Measurements from ENCODE around the gene IL1B.
"Not testable (repeated sequence)": the region's sequence is repeated elsewhere in the genome, so short reads cannot be mapped to it uniquely, and the experiment has no call there.

Gene IL1B

DNA sequence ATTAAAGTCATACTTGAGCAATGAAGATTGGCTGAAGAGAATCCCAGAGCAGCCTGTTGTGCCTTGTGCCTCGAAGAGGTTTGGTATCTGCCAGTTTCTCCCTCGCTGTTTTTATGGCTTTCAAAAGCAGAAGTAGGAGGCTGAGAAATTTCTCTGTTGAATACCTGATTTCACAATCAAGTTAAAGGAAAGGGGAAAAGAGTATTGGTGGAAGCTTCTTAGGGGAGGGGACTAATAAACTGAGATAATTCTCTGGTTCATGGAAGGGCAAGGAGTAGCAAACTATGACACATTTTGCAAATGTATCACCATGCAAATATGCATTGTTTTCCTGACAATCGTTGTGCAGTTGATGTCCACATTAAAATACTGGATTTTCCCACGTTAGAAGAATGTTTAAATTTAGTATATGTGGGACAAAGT, at the start of gene IL1B:
TSS of gene IL1B (minus strand) at position 85 of the 423 bp plus-strand sequence. CDS start 550 bp downstream, outside the sequence.
- no peak for DNase-seq (ENCODE audit: low read depth in 2 of 2)

DNA sequence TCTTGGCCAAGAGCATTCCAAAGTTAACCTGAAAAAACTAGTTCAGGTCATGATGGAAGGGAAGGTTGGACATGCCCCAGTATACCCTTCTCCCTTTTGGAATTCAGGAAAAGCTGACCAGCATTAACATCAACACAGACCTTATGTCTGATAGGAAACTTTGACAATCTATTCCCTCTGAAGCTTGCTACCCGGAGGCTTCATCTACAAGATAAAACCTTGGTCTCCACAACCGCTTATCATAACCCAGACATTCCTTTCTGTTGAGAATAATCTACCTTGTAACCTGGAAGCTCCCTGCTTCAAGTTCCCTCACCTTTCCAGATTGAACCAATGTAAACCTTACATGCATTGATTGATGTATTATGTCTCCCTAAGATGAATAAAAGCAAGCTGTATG, 49.7 kb upstream of the IL1B start:
- DNase-seq (ENCODE audit: low read depth in 2 of 2): no peak

DNA sequence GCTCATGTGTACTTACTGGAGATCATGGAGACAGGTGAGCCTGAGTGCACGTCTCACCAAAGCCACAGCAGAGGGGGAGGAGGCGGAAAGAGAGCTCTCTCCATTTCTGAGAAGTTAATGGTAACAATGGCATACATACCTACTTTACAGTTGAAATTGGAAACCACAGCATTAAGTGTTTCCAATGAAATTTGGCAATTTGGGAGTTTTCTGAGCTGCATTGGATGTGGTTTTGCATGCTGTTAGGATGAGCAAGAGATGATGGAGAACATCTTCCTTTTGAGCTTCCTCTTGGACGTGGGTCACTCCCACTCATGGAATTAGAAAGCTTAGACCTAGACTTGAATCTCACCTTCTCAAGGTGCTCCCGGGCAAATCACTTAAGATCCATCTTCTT, 48.9 kb upstream of the IL1B start:
- no peak for DNase-seq (ENCODE audit: low read depth in 2 of 2)

DNA sequence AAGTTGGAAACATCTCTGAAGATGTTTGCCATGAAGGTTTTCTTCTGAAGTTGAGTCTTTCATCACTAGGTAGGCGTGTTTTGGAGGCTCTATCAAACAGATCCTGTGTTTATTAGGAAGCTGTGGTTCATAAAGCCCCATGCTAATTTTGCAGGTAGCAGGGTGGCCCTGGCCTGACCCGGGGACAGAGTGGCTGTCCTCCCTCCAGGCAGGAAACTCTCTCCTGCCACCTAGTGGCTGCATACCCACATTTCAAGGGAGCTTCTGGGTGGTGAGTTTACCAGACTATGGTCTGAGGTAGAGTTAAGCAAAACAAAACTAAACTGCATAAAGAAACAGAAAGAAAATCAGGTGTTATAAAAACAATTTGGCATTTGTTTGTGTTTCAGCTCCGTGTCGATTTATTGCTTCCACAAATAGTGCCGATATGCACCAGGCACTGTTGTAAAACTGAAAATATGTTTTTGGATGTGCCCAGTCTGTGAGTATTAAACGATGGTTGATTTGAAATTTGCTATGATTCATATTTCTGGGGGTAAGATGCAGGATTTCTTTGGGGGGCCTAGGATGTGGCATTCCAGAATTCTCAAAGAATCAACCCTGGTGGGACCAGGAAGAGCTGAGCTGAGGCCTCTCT, 48.4 kb upstream of the IL1B start:
- peak; percentile 15 to 39 for DNase-seq (ENCODE audit: low read depth in 2 of 2)

DNA sequence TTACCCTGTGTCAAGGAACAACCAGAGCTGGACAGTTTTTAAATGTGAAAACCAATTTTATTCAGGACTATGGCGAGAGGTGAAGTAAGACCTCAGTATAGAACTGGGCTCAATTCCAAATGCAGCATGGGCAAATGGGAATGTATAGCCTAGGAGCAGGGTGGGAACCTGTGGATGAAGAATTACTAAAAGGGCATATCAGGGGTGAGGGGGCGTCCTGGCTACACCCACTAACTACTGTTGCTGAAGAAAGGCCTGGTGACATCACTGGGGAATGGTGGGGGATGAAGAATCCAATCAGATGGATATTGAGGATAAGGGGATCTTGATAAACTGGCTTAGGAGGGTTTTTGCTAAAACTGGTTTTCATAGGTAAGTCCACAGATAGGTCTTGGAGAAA, 47.1 kb upstream of the IL1B start:
- no peak for DNase-seq (ENCODE audit: low read depth in 2 of 2)

DNA sequence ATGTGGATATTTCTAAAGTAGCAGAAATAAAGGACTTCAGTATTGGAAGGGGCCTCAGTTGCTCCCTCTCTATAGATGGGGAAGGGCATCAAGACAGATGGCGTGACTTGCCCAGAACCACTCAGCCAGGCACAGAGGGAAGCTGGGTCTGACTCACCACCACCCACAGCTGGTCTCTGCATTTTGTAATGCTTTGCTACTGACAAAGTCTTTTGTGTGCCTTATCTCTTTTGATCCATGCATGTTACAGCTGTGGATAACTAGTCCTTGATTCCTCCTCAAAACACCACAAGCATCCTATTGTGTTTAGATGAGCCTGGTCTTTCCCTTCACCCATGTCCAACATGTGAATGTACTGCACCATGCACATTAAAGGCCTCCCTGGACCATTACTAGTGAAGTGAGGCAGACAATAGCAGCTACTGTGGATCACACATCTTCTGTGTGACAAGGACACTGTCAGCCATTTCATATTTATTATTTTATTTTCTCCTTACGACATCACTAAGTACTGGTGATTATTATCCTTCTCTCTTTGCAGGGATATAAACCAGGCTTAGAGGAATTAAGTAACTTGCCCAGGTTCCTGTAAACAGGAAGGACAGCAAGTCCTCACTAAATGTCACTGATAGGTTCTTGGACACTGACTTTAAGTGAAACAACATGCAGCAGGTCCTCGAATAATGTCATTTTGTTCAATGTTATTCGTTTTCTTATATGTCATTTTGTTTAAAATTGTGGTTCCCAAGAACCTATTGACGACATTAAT, 44.8 kb upstream of the IL1B start:
- DNase-seq (ENCODE audit: low read depth in 2 of 2): no peak

DNA sequence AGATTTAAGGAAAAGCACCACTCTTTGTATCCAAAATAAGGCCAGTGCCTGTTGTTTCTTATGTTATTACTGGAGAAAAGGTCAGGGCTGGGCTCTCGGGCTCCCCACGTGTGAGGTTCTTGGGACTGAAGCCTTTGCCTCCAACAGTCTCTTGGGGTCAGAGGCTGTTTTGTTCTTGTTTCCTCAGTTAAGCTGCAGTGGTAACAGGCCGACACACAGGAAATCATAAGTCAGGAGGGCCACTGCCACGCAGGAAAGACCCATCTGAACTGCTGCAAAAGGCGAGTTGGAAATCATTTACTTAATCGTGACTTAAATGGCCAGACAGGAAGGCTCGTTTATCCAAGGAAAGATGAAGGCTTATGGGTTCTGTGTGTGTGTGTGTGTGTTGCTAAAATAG, 44.1 kb upstream of the IL1B start:
- DNase-seq (ENCODE audit: low read depth in 2 of 2): no peak

DNA sequence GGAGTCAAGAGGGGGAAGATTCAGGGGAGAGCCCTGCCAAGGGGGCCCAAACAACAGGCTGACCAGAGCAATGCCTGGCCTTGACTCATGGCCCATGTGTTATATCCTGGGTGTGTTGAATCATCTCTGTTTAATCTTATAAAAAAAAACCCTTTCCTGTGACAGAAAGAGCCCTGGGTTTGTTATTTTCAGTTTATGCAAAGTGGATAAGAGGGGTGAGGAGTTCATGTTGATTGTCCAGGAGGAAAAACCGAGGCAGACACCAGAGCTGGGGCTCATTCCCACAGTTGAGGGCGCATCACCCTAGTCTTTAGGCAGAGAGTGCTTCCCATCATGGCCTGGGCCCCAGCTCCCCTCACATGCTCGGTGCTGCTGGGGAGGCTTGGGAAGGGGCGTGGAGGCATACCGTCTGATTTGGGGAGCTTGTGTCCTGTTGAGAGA, 43.5 kb upstream of the IL1B start:
- no peak for DNase-seq (ENCODE audit: low read depth in 2 of 2)

DNA sequence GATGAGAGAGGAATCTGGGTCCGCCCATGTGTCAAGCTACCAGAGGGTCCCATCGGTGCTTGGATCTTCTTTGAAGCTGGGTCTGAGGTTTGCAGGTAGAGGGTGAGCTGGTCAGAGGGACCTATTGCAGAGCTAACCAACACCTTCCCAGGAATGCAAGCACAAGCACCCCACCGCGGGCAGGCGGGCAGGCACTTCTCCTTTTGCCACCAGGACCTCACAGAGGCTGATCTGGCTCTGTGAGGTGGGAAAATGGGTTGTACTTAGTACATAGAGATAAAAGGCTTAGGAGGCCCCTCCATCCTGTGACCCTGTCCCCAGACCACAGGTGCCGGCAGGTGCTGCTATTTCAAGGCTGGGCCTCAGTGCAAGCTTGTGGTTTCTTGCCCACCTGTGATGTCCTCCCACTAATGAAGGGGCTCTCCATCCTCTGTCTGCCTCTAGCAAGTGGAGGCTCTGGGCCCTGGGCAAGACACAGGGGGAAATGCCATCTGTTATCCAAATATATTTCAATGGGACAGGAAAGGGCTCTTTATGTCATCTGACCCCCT, 43.0 kb upstream of the IL1B start:
- no peak for DNase-seq (ENCODE audit: low read depth in 2 of 2)

DNA sequence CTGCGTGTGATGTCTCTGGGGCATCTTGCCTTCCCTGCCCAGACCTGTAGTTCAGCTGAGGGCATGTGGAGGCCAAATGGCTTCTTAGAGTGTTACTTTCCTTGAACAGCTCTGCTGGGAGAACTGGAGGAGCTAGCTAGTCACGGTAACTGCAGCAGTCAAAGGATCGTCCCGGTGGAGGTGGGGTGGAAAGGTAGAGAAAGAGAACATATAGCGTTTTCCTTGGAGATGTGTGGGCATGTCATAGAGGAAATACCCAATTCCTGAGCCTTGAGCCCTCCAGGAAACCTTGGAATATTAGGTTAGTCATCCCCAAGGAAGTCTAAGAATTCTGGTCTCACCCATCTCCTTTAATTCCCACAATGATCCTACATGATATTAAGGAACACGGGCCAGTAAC, 40.8 kb upstream of the IL1B start:
- DNase-seq (ENCODE audit: low read depth in 2 of 2): no peak

DNA sequence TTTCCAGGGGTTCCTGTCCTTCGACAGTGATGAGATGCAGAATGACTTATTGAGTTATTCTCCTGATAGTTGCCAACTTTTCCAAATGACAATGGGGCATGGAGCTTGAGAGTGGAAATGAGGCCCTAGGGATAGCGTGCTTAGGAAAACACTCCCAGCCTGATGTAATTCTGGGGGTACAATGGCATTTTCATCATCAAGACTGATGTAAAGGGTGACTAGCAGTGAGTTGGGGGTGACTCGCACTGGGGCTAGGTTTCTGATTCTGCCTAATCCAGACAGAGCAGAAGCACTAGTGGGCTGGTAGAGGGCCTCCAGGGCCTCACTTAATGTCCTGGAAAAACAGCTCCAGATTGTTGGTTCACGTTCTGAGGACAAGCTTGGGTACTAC, 40.4 kb upstream of the IL1B start:
- DNase-seq (ENCODE audit: low read depth in 2 of 2): no peak

DNA sequence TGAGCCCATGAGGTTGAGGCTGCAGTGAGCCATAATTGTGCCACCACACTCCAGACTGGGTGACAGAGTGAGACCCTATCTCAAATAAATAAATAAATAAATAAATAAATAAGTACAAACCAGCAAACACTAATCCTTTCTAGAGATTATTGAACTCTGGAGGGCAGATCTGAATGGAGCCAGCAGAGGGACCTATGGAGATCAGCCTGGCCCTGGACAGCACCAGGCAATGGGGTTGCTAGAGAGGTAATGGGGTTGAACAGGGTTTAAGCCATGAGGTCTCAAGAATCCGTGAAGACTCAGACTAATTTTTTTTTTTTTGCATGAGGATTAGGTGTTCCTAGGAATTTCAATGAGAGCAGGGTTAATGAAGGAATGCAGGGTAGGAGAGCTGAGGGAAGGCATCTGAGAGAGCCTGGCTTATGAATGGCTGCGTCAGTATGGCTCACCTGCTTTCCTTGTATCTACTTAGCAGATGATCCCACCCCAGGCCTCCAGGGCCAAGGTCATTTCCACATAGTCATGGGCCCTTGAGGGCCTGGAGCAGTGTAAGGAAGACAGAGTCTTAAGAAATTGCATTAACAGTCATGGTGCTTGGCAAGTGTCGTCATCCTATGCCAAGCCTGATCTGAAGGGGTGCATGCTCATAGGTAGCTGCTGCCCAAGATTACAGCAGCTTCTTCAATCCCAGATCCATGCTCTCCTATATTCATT, 39.8 kb upstream of the IL1B start:
- DNase-seq (ENCODE audit: low read depth in 2 of 2): no peak

DNA sequence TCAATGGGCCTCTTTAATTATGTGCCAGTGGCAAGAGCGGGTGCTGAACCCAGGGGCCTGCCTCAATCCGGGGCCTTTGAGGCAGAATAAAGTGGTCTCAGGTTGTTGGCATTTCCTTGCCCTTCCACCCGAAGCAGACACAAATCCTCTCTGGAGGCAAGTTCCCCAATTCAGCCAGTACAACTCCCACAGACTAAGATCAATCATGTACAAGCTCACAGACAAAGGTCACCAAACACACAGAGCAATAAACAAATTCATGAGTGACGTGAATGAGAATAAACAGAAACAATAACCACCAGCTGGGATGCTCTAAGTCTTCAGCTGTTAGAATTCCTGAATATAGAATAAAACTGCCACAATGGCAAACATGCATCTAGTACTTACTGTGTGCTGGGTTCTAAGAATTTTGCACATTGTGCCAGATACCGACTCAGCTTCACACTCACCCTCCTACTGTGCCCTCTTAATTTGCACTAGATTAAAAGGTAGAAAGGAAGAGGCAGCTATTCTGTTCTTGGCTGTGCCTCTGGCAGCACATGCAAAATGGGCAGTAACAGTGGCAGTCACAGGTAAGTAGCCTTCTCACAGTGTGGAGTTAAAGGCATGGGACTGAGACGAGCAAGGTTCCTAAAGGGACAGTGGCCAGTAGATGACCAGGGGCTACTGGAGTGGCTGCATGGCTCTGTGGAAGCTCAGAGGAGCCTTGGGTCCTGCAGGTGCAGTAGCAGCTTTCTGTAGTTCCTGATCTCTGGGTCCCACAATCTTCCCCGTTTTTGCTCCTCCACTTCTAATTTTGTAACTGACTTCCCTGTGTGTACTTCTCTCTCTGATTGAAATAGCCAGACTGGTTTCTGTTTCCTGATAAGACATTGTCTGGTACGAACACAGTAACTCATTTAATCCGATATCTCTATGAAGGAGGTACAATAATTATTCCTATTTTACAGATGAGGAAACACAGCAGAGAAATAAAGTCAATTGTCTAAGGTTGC, 34.6 kb upstream of the IL1B start:
- no peak for DNase-seq (ENCODE audit: low read depth in 2 of 2)

DNA sequence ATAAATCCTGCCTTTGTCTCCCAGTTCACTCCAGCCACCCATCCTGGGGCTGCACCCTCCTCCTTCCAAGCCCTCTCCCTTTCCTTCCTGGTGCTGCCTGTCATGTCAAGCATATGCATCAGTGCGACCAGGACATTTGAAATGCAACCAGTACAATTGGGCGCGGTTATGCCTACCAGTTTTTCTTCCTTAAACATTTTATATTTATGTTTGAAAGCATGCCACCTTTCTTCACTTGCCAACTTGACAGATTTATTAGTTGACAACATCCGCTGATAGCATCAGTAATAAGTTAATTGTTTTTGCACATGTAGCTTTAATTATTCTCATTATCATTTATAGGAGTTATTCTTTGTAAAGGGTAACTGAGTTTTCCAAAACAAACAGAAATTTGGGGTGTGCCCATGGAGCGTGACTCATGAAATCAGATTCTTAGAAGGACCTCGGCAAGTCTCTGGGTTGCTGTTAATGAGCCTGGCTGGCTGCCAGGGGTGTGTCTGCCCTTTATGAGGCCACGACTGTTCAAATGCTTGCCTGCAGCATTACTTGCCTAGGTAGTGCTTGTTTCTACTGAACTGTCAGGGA, 32.8 kb upstream of the IL1B start:
- no peak for DNase-seq (ENCODE audit: low read depth in 2 of 2)

DNA sequence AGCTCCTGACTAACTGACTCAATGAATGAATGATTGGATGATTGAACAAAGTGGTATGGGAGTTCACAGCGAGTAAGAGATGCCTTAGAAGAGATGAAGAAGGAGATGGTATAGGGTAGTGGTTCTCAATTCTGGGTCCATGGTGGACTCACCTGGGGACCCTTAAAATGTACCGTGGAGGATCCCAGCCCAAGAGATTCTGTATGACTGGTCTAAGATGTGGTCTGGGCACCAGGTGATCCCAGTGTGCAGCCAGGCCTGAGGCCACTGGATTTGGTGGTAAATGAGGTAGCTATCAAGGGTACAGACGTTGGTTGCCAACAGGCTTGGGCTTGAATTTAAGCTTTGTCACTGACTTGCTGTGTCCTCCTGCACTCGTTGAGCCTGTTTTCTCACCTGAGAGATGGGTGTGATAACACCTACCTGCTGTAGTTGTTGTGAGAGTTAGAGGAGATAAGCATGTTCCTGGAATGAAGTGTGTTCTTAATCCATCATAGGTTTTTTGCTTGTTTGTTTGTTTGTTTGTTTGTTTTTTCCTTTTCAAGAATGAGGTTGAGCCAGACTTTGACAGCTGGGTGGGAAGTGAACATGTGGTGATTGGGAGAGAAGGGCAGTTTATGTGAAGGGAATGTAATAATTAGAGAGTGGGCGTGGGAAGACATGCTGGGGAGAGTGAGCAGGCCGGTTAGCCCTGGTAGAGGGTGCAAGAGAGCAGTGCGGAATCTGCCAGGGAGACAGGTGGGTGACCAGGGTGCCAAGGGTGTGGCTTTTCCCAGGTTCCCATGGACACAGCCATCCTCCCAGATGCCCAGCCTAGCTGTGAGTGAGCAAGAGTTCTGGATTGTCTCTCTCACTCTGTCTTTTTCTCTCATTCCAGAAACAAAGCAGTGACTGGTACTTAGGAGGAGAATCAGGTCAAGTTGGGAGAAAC, 31.4 kb upstream of the IL1B start:
- no peak for DNase-seq (ENCODE audit: low read depth in 2 of 2)

DNA sequence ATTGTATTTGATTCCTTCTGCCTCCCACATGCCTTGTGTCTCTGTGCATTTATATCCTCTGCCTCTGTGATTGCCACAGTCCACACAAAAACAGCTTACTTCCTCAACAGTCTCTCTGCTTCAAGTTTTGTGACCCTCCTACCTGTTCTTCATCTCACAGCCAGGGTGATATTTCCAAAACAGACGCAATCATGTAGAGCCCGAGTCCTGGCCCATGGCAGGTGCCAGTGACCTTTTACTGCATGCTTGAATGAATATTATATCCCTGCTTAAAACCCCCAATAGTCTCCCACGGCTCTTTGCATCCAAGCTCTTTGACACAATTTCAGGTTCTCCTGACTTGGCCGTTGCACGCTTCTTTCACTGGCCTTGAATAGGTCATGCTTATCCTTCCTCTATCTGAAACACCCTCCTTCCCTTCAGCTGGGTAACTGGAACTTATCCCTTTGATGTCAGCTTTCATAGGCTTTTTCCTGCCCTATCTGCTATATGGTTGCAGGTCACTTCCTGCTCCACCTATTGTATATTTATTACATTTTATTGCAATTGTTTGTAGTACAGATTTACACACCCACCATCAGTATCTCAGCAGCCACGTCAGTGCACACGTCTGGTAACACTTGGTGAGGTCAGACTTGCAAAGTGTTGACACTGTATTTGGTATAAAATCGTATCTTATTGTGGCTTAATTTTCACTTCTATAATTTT, 29.7 kb upstream of the IL1B start:
- DNase-seq (ENCODE audit: low read depth in 2 of 2): no peak

DNA sequence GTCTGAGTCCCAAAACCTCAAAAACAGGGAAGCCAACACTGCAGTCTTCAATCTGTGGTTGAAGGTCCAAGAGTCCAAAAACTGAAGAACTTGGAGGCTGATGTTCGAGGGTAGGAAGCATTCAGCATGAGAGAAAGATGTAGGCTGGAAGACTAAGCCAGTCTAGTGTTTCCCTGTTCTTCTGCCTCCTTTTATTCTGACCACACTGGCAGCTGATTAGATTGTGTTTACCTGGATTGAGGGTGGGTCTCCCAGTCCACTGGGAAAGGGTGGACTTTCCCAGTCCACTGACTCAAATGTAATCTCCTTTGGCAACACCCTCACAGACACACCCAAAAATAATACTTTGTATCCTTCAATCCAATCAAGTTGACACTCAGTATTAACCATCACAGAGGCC, 27.5 kb upstream of the IL1B start:
- no peak for DNase-seq (ENCODE audit: low read depth in 2 of 2)

DNA sequence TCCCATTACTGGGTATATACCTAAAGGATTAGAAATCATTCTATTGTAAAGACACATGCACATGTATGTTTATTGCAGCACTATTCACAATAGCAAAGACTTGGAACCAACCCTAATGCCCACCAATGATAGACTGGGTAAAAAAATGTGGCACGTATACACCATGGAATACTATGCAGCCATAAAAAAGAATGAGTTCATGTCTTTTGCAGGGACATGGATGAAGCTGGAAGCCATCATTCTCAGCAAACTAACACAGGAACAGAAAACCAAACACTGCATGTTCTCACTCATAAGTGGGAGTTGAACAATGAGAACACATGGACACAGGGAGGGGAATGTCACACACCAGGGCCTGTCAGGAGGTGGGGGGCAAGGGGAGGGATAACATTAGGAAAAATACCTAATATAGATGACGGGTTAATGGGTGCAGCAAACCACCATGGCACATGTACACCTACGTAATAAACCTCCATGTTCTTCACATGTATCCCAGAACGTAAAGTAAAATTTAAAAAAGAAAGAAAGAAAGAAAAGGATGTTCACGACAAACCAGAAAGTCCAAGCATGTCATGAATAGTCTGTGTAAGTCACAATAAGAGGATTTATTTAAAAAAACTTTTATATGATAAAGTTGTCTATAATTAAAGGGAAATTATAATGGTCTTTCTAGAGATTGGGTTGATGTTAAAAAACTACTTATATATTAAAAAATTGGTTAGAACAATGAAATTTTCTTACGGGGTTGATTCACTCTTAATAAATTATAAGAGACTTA, 23.0 kb upstream of the IL1B start:
- DNase-seq (ENCODE audit: low read depth in 2 of 2): not testable (repeated sequence)

Measured in activated CD8-positive, alpha-beta memory T cell treated with anti-CD3 and anti-CD28 coated beads for 4 hours (primary cell).